Measurements from ENCODE around the gene C19orf18.

- TF ChIP-seq, protein P1, sequence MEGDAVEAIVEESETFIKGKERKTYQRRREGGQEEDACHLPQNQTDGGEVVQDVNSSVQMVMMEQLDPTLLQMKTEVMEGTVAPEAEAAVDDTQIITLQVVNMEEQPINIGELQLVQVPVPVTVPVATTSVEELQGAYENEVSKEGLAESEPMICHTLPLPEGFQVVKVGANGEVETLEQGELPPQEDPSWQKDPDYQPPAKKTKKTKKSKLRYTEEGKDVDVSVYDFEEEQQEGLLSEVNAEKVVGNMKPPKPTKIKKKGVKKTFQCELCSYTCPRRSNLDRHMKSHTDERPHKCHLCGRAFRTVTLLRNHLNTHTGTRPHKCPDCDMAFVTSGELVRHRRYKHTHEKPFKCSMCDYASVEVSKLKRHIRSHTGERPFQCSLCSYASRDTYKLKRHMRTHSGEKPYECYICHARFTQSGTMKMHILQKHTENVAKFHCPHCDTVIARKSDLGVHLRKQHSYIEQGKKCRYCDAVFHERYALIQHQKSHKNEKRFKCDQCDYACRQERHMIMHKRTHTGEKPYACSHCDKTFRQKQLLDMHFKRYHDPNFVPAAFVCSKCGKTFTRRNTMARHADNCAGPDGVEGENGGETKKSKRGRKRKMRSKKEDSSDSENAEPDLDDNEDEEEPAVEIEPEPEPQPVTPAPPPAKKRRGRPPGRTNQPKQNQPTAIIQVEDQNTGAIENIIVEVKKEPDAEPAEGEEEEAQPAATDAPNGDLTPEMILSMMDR (IDR thresholded peaks at IDR 0.05; ENCODE audit: insufficient read depth, low read length), result no peak
- no peak for TF ChIP-seq POLR2AphosphoS5 (IDR thresholded peaks at IDR 0.05; ENCODE audit: low read depth)
Measured at GRCh38 chr19:58009301-58009665, 34.9 kb upstream of the C19orf18 start.

All from HL-60 (cell line).